PC-3 (cell line): ENCODE results near the gene UPK1B. TPM values are rescaled to one million over a fixed set of nuclear protein-coding genes. Genes with fewer than 3 reads are reported as not detected.

ENCODE experiments used
- ATAC-seq: fragments of 200-7000 bp; cut with Tn5 transposase; 2 replicates; pipeline ENCODE4 v1.9.1; 2020; ENCODE audit warnings: mild to moderate bottlenecking, moderate library complexity
- BruUV-seq: library from RNA; stranded (reverse); fragments of 400-500 nt; replicated peaks from 2 replicates; lab custom pipeline; 2021; lab: Mats Ljungman, UMichigan
- CTCF ChIA-PET: fragments of 300-600 bp; sonication (Branson Sonifier 250); formaldehyde crosslinking; loops from one replicate; lab custom pipeline; 2022; ENCODE audit warnings: antibody characterized with exemption; lab: Charles Lee
- POLR2A ChIA-PET: fragments of 300-600 bp; sonication (Branson Sonifier 250); formaldehyde crosslinking; loops from one replicate; lab custom pipeline; 2022; ENCODE audit warnings: antibody characterized with exemption; ENCODE audit not compliant: unreplicated experiment; lab: Charles Lee
- DNase-seq: peaks from one replicate; pipeline ENCODE4 v3.0.0-alpha.2; 2015
- H2AFZ ChIP-seq: fragments of 300-600 bp; sonication (generic); 2 replicates; pipeline ENCODE4 v1.6.0; 2016; ENCODE audit warnings: antibody characterized with exemption, low read length
- H3F3A ChIP-seq: fragments of 300-600 bp; sonication (generic); one replicate; pipeline ENCODE4 v1.6.0; 2017; ENCODE audit warnings: antibody characterized with exemption, low read length, control low read depth, mild to moderate bottlenecking; ENCODE audit not compliant: unreplicated experiment
- H3K27ac ChIP-seq: fragments of 300-600 bp; sonication (generic); 2 replicates; pipeline ENCODE4 v1.5.1; 2016; ENCODE audit warnings: mild to moderate bottlenecking, low read length
- H3K27me3 ChIP-seq: fragments of 300-600 bp; sonication (generic); 2 replicates; pipeline ENCODE4 v1.6.1; 2016; ENCODE audit warnings: low read length, mixed read lengths
- H3K36me3 ChIP-seq: fragments of 300-600 bp; sonication (generic); 2 replicates; pipeline ENCODE4 v1.6.1; 2016; ENCODE audit warnings: low read depth, mixed run types, low read length, mixed read lengths
- H3K4me1 ChIP-seq: fragments of 300-600 bp; sonication (generic); 2 replicates; pipeline ENCODE4 v1.5.1; 2016; ENCODE audit warnings: low read length; ENCODE audit not compliant: insufficient read depth
- H3K4me2 ChIP-seq: fragments of 300-600 bp; sonication (generic); 2 replicates; pipeline ENCODE4 v1.6.0; 2016; ENCODE audit warnings: low read length
- H3K4me3 ChIP-seq: fragments of 300-600 bp; sonication (generic); 2 replicates; pipeline ENCODE4 v1.5.1; 2016; ENCODE audit warnings: mild to moderate bottlenecking, low read length, mixed read lengths
- H3K79me2 ChIP-seq: fragments of 300-600 bp; sonication (generic); 2 replicates; pipeline ENCODE4 v1.6.1; 2017; ENCODE audit warnings: low read length, mixed read lengths
- H3K9ac ChIP-seq: fragments of 300-600 bp; sonication (generic); 2 replicates; pipeline ENCODE4 v1.6.0; 2016; ENCODE audit warnings: mild to moderate bottlenecking, low read length
- H3K9me2 ChIP-seq: fragments of 300-600 bp; sonication (generic); replicated peaks from 2 replicates; pipeline ENCODE4 v1.6.1; 2016; ENCODE audit warnings: mixed run types, low read length, mixed read lengths
- H3K9me3 ChIP-seq: fragments of 300-600 bp; sonication (generic); 2 replicates; pipeline ENCODE4 v1.6.1; 2016; ENCODE audit warnings: low read length, mixed read lengths
- H4K20me1 ChIP-seq: fragments of 300-600 bp; sonication (generic); 2 replicates; pipeline ENCODE4 v1.6.1; 2016; ENCODE audit warnings: low read length, mixed read lengths
- EZH2 ChIP-seq: fragments of 300-600 bp; sonication (generic); IDR thresholded peaks from one replicate; pipeline ENCODE4 v1.6.1; 2017; ENCODE audit warnings: antibody characterized with exemption, mild to moderate bottlenecking, low read length; ENCODE audit not compliant: unreplicated experiment
- EZH2phosphoT487 ChIP-seq: fragments of 300-600 bp; sonication (generic); IDR thresholded peaks from 2 replicates; pipeline ENCODE4 v1.6.1; 2018; ENCODE audit warnings: mild to moderate bottlenecking, antibody characterized with exemption, low read length, borderline replicate concordance
- intact Hi-C: fragments of 100-400 bp; cut with micrococcal nuclease; formaldehyde crosslinking; loops from 2 replicates; pipeline ENCODE4 v1.9.0; 2023
- total RNA-seq: library from RNA; depleted of rRNA; stranded (reverse); fragments of >200 nt; gene quantifications from 2 replicates; pipeline ENCODE4 v1.2.3, GENCODE V29; 2014
- TF ChIP-seq, protein P1 (sequence below): fragments of 300-600 bp; sonication (generic); conservative IDR thresholded peaks from 2 replicates; pipeline ENCODE4 v1.5.1; 2017; ENCODE audit warnings: antibody characterized with exemption, low read depth, mild to moderate bottlenecking, low read length

The UPK1B gene
- total RNA-seq, 1 experiment from 2014 or later: 0.04 TPM

DNA sequence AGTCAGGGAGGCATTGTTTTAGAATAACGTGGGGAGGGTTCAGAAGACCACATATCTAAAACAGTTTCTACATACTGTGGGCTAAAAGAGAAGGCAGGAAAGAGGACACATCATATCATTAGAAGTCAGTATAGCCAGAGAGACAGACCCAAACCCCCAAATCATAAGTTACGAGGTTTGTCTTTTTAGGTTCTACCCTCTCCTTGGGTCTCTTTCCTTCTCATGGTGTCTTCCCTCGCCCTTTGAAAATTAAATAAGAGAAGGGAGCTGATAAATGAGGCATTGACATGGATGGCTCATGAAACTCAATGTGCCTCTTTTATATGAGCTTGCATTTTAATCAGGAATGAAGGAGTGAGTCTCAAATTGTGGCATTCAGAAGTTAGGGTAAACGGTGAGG lies 3.4 kb downstream of the UPK1B start:
- intact Hi-C loops: loop anchor here (1.0 to 2.0 kb wide), 3 partner anchors 8 to 64 kb away; partner anchors contain the start of gene B4GALT4
- Histone ChIP-seq H3K9ac (peak overlapping the region; percentile 78), H3K4me2 (peak overlapping the region; percentile 69), H3K27me3 (no peaks in the 10 kb centered on the region), H2AFZ (peak overlapping the region; percentile 43), H3K9me2 (no peaks in the 10 kb centered on the region), H3K9me3 (no peaks in the 10 kb centered on the region), H3K27ac (peak overlapping the region; percentile 92), H3K4me1 (peaks cover 41% of the 10 kb centered on the region), H3K36me3 (no peaks in the 10 kb centered on the region), H3K4me3 (peak overlapping the region; percentile 26), H4K20me1 (no peaks in the 10 kb centered on the region), H3K79me2 (no peaks in the 10 kb centered on the region), H3F3A (peaks cover 5% of the 10 kb centered on the region)
- ATAC-seq (no peak), DNase-seq (no peak)
- BruUV-seq: TSS peak; percentile 60
- ChIA-PET POLR2A (no interaction called here), CTCF (interaction anchor here (0.6 to 1.1 kb wide), 2 partner anchors 15 to 64 kb away, joined by 4 to 8 read pairs; partner anchors contain the start of gene B4GALT4)
- TF ChIP-seq EZH2phosphoT487 (no peak), EZH2 (no peak)
- TF ChIP-seq, protein P1, sequence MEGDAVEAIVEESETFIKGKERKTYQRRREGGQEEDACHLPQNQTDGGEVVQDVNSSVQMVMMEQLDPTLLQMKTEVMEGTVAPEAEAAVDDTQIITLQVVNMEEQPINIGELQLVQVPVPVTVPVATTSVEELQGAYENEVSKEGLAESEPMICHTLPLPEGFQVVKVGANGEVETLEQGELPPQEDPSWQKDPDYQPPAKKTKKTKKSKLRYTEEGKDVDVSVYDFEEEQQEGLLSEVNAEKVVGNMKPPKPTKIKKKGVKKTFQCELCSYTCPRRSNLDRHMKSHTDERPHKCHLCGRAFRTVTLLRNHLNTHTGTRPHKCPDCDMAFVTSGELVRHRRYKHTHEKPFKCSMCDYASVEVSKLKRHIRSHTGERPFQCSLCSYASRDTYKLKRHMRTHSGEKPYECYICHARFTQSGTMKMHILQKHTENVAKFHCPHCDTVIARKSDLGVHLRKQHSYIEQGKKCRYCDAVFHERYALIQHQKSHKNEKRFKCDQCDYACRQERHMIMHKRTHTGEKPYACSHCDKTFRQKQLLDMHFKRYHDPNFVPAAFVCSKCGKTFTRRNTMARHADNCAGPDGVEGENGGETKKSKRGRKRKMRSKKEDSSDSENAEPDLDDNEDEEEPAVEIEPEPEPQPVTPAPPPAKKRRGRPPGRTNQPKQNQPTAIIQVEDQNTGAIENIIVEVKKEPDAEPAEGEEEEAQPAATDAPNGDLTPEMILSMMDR: no peak

DNA sequence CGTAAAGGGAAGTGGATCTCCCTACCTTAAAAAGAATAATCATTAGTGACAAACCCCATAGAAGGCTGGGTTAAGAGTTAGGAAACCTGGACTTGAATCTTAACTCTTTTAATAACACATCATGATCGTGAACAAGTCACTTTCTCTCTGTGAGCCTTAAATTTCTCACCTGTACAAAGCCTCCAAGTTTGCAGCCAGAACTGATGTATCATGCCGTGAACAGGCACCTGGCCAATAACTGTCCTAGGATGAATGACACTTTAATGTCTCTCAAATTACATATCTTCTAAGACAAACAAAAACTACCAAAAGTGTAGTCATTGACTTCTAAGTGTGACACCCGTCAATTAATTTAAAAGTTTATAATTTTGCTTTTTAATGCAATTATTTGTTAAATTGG lies 3.9 kb downstream of the UPK1B start:
- H3K4me1 ChIP-seq: peaks cover 46% of the 10 kb centered on the region
- ChIA-PET POLR2A (no interaction called here), CTCF (no interaction called here)
- peak overlapping the region; percentile 69 for H3K4me2 ChIP-seq
- peak overlapping the region; percentile 78 for H3K9ac ChIP-seq
- TF ChIP-seq EZH2phosphoT487 (no peak), EZH2 (no peak)
- TF ChIP-seq, protein P1: no peak
- BruUV-seq: no TSS peak
- H3K4me3 ChIP-seq: peak overlapping the region; percentile 26; the same call in 1 of the 2 replicates
- peaks cover 9% of the 10 kb centered on the region for H3F3A ChIP-seq
- peak overlapping the region; percentile 92 for H3K27ac ChIP-seq
- H3K27me3 ChIP-seq: no peaks in the 10 kb centered on the region
- intact Hi-C loops: loop anchor here (2.0 kb wide), 2 partner anchors 29 to 63 kb away; partner anchors contain the start of gene B4GALT4
- H3K36me3 ChIP-seq: no peaks in the 10 kb centered on the region
- no peaks in the 10 kb centered on the region for H4K20me1 ChIP-seq
- H3K79me2 ChIP-seq: no peaks in the 10 kb centered on the region
- ATAC-seq (no peak), DNase-seq (peak; percentile 72)
- H3K9me3 ChIP-seq: no peaks in the 10 kb centered on the region
- H2AFZ ChIP-seq: peak overlapping the region; percentile 43; the same call in 1 of the 2 replicates
- no peaks in the 10 kb centered on the region for H3K9me2 ChIP-seq

DNA sequence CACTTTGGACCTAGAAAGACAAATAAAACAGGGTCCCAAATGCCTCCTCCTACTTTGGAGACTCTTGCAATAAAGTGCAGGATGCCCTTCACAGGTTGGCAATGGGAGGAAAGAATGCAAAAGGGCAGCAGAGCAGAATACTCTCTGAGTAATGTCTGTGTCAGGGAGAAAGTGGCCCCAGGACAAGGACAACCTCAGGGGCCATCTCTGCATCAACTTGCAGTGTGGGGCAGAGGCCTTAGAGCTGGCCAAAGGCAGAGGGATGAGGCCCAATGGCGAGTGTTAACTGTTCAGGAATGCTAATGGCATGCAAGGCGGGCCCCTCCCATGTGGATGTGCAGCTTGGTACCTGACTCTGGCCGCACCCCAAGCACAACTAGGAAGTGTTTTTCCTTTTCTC lies 8.4 kb downstream of the UPK1B start:
- Histone ChIP-seq H4K20me1 (no peaks in the 10 kb centered on the region), H3K4me1 (peaks cover 73% of the 10 kb centered on the region), H3K9me3 (no peaks in the 10 kb centered on the region), H2AFZ (peak overlapping the region; percentile 8; the same call in 1 of the 2 replicates), H3F3A (peaks cover 24% of the 10 kb centered on the region), H3K36me3 (no peaks in the 10 kb centered on the region), H3K4me3 (no peak overlapping the region), H3K4me2 (peak overlapping the region; percentile 54), H3K27ac (peak overlapping the region; percentile 98), H3K79me2 (no peaks in the 10 kb centered on the region), H3K27me3 (no peaks in the 10 kb centered on the region), H3K9me2 (0 out of 2 replicates have a peak, but pooled peaks cover 4% of the 10 kb centered on the region), H3K9ac (peak overlapping the region; percentile 42)
- DNase-seq (peak; percentile 98), ATAC-seq (peak; percentile 83)
- BruUV-seq: no TSS peak
- TF ChIP-seq EZH2 (no peak), EZH2phosphoT487 (no peak)
- TF ChIP-seq, protein P1: no peak
- POLR2A ChIA-PET: interaction anchor here (0.9 kb wide), 1 partner anchor 59 kb away, joined by 3 read pairs; the partner anchor contains the start of gene B4GALT4
- CTCF ChIA-PET: no interaction called here
- intact Hi-C loops: no loop called here
